ENCODE results near the gene IDS.

GRCh38 chrX:149467920-149468319, 37.2 kb downstream of the IDS start:
- TF ChIP-seq, protein P1, sequence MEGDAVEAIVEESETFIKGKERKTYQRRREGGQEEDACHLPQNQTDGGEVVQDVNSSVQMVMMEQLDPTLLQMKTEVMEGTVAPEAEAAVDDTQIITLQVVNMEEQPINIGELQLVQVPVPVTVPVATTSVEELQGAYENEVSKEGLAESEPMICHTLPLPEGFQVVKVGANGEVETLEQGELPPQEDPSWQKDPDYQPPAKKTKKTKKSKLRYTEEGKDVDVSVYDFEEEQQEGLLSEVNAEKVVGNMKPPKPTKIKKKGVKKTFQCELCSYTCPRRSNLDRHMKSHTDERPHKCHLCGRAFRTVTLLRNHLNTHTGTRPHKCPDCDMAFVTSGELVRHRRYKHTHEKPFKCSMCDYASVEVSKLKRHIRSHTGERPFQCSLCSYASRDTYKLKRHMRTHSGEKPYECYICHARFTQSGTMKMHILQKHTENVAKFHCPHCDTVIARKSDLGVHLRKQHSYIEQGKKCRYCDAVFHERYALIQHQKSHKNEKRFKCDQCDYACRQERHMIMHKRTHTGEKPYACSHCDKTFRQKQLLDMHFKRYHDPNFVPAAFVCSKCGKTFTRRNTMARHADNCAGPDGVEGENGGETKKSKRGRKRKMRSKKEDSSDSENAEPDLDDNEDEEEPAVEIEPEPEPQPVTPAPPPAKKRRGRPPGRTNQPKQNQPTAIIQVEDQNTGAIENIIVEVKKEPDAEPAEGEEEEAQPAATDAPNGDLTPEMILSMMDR (IDR thresholded peaks at IDR 0.05): no peak
- TF ChIP-seq SP1 (CRISPR knock-in tag; conservative IDR thresholded peaks at IDR 0.05): no peak
- TF ChIP-seq JUN (CRISPR knock-in tag; IDR thresholded peaks at IDR 0.05): no peak
- TF ChIP-seq TEAD1 (CRISPR knock-in tag; IDR thresholded peaks at IDR 0.05): no peak
- no peak for TF ChIP-seq E2F5 (CRISPR knock-in tag; IDR thresholded peaks at IDR 0.05)
- TF ChIP-seq, protein P2, sequence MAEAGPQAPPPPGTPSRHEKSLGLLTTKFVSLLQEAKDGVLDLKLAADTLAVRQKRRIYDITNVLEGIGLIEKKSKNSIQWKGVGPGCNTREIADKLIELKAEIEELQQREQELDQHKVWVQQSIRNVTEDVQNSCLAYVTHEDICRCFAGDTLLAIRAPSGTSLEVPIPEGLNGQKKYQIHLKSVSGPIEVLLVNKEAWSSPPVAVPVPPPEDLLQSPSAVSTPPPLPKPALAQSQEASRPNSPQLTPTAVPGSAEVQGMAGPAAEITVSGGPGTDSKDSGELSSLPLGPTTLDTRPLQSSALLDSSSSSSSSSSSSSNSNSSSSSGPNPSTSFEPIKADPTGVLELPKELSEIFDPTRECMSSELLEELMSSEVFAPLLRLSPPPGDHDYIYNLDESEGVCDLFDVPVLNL (CRISPR knock-in tag; IDR thresholded peaks at IDR 0.05; ENCODE audit: borderline replicate concordance, low read depth): no peak
- TF ChIP-seq NFYB (CRISPR knock-in tag; conservative IDR thresholded peaks at IDR 0.05; ENCODE audit: low read depth): no peak
- no peak for TF ChIP-seq NR3C1 (CRISPR knock-in tag; conservative IDR thresholded peaks at IDR 0.05; ENCODE audit: low read depth)
- no peak for TF ChIP-seq OVOL2 (CRISPR knock-in tag; IDR thresholded peaks at IDR 0.05; ENCODE audit: borderline replicate concordance)
- TF ChIP-seq MAX (CRISPR knock-in tag; IDR thresholded peaks at IDR 0.05): no peak
